ENCODE data around the gene TPRG1L. TPM values are rescaled to one million over a fixed set of nuclear protein-coding genes. Genes with fewer than 3 reads are reported as not detected.

TPRG1L gene
- polyA plus RNA-seq, 3 donors, result 41.0 to 45.6 (median 41.6) TPM

DNA sequence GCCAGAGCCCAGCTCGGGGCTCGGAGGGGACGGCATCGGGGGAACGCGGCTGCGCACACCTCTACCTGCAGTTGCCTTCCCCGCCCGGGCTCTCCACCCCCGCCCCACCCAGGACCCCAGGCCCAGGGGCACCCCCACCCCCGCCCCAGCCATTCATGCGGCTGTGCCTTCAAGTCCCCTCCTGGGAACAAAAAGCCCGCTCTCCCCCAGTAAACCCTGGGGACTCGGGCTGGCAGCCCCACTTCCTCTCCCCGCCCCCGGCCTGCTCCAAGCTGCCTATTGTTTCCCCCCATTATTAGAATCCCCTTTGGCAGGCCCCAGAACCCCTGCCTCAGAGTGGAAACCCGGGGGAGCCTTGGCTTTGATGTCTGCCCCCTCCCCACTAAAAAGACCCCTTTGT lies 31.5 kb upstream of the TPRG1L start:
- no peak for DNase-seq (ENCODE audit: low read depth in 3 of 3, low spot score in 2 of 3)

DNA sequence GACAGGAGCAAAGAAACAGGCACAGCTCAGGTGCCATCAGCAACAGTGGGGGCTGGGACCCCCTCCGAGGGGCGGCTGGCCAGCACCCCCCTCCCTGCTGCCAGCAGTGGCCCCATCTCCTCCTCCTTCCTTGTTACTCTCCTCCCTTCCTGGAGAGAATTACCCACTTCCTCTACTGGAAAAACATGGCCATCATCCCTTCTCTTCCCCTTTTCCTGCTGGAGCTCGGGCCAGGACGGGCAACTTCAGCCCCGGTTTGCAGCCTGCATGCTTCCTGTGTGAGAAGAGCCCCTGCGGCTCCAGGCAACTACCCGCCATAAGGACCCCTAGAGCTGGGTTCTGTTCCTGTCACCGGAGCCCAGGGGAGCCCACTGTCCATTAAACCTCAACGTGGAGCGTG lies 31.1 kb upstream of the TPRG1L start:
- no peak for DNase-seq (ENCODE audit: low read depth in 3 of 3, low spot score in 2 of 3)

DNA sequence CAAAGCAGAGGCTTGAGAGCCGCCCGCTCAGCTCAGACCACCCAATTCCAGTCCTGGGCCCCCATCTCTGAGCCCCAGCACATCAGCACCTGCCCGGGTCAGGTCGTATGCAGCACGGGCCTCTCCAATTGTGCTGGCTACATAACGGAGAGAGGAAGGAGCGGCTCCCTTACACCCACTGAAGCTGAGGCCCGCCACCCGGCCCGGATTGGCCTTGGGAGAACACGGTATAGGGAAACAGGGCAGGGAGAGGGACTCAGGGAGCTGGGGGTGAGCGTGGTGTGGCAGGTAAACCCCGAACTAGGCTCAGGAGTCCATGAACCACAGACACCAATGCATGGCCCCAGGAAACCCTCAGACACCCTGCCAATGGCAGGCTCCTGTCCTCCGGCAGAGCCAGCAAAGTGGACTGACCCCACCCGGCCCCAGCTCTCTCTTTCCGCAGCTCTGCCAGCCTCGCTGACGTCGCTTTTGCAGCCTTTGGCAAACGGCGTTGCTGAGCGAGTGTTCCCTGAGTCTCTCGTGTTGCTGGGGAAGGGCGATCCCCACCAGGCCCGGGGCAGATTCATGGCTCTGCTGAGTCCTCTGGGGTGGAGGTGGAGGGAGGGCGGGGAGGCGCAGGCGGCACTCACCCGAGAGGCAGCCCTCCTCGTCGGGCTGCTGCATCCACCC lies 30.0 kb upstream of the TPRG1L start:
- DNase-seq (ENCODE audit: low read depth in 3 of 3, low spot score in 2 of 3), result no peak

GRCh38 chr1:3595949-3596348 lies 28.9 kb upstream of the TPRG1L start:
- no peak for DNase-seq (ENCODE audit: low read depth in 3 of 3, low spot score in 2 of 3)

GRCh38 chr1:3596663-3597598 lies 27.9 kb upstream of the TPRG1L start:
- DNase-seq (ENCODE audit: low read depth in 3 of 3, low spot score in 2 of 3), result no peak

DNA sequence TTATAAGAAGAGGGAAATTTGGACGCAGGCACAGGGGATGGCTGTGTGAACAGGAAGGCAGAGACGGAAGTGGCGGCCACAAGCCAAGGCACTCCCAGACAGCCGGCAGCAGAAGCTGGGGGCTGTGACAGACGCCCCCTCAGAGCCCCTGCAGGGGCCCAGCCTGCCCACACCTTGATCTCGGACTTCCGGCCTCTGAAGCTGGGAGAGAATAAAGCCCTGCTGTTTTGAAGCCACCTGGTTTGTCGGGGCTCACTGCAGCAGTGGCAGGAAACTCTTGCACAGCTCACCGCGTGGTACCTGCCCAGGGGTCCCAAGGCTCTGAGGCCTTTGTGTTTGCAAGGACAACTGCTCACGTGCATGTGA lies 27.2 kb upstream of the TPRG1L start:
- DNase-seq (ENCODE audit: low read depth in 3 of 3, low spot score in 2 of 3), result no peak

DNA sequence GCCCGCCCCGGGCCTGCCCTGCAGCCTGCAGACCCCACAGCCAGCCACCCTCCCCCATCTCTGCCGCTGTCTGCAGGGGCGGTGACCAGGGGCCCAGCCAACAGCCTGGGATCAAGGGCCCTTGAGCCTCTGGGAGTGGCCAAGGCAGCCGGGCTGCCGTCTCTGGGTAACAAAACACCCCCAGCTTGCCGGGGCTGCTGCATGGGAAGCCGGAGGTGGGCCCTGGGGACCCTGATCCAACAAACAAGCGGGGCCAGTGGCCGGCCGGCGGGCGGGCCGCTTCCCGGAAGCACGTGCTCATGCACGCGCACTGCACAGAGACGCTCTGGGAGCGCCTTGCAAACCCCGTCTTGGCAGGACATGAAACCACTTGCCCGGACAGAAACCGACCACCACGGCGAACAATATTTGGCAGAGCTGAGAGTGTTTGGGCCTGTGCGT lies 26.7 kb upstream of the TPRG1L start:
- DNase-seq (ENCODE audit: low read depth in 3 of 3, low spot score in 2 of 3), result no peak

- no peak for DNase-seq (ENCODE audit: low read depth in 3 of 3, low spot score in 2 of 3)
Measured at GRCh38 chr1:3598522-3599285, 26.1 kb upstream of the TPRG1L start.

DNA sequence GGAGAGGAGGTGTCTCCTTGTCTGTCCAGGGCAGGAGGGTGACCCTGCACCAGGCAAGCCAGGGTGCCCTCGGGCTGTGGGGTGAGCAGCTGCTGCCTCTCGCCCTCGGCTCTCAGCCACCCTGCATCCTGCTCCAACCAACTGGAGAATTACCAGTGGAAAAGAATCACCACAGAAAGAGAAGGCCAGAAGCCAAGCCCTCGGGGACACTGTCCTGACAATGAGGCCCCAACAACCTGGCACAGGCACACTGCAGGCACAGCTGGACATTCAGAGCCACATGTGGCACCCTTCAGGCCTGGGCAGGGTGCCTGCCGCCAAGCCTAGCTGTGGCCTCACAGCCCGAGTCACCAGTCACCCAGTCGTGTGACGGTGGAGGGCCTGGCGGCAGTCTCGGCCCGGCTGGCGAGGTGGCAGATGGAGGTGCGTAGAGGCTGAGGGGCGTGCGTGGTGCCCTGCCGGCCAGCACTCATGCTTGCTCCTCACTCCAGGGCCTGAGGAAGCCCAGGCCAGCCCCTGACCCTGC lies 25.5 kb upstream of the TPRG1L start:
- no peak for DNase-seq (ENCODE audit: low read depth in 3 of 3, low spot score in 2 of 3)

DNA sequence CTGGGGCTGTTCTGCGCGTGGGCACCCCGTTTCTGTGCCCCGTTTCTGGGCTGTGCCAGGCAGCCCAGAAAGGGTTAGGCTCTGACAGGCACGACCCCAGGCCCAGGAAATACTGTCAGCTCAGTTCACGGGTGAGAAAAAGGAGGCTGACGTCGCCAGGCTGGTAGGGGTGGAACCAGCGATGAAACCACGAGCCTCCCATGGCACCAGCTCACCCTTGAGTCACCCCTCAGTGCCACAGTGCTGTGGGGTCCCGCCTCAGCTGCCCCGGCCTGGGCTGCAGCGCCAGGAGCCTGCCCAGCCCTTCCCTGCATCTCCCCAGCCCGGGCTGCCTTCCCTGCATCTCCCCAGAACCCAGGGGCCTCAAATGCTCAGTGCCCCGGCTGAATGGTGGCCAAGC lies 25.0 kb upstream of the TPRG1L start:
- no peak for DNase-seq (ENCODE audit: low read depth in 3 of 3, low spot score in 2 of 3)

DNA sequence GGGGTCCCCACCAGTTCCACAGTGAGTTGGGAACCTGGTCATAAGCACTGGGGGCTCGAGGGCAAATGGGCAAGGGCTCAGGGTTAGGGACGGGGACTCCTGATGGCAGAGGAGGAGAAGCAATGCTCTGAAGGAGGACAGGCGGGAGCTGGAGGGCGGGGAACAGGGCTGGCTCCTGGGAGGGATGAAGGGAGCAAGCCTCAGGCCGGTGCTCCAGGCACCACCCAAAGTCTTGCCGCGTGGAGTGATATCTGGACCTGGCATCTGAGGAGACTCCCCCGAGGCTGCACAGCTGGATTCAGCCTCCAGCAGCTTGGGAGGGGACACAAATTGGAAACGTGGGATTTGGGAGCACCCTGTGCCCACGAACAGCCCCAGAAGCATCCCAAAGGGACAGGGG lies 24.5 kb upstream of the TPRG1L start:
- no peak for DNase-seq (ENCODE audit: low read depth in 3 of 3, low spot score in 2 of 3)

DNA sequence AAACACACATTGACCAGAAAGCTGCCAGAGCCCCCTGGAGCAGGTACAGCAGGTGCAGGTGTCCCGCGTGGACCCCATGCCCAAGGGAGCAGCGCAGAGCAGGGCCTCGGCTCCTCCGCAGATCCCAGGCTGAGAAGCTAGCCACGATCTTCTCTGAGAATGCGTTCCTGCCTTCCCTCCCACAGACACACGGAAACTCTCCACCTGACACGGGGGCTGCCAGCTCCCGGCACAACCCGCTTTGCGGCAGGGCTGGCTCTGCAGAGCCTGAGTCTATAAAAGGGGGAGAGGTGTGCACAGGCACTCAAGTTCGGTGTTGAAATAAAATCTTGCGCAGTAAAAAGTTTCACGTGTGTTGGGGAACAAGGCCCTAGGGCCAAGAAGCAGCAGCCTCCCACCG lies 23.1 kb upstream of the TPRG1L start:
- no peak for DNase-seq (ENCODE audit: low read depth in 3 of 3, low spot score in 2 of 3)

GRCh38 chr1:3602375-3602774 lies 22.4 kb upstream of the TPRG1L start:
- DNase-seq (ENCODE audit: low read depth in 3 of 3, low spot score in 2 of 3), result no peak

- DNase-seq (ENCODE audit: low read depth in 3 of 3, low spot score in 2 of 3), result no peak
Measured at GRCh38 chr1:3603156-3603555, 21.7 kb upstream of the TPRG1L start.

GRCh38 chr1:3603571-3604467 lies 21.0 kb upstream of the TPRG1L start:
- no peak for DNase-seq (ENCODE audit: low read depth in 3 of 3, low spot score in 2 of 3)

DNA sequence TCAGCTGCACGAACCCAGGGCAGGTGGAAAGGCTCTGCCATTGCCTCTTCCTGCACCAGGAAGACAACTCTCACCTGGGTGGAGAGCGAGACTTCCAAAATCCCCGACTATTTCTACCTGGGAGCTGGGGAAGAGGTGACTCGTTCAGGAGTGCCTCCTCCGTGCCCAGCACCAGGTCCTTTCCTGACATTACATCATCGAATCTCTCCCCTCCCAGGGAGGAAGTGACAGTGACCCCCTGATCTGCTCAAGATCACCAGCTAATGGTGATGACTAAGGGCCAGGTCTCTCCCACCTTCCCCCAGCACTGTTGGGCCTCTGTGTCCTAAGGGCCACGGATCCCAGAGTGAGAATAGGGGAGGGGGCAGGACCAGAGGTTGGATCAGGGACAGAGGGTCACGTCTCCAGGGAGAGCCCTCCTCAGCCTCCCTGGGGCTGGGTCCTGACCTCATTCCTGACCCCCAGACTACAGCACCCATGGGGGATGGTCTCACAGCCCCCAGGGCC lies 20.3 kb upstream of the TPRG1L start:
- DNase-seq (ENCODE audit: low read depth in 3 of 3, low spot score in 2 of 3), result no peak

DNA sequence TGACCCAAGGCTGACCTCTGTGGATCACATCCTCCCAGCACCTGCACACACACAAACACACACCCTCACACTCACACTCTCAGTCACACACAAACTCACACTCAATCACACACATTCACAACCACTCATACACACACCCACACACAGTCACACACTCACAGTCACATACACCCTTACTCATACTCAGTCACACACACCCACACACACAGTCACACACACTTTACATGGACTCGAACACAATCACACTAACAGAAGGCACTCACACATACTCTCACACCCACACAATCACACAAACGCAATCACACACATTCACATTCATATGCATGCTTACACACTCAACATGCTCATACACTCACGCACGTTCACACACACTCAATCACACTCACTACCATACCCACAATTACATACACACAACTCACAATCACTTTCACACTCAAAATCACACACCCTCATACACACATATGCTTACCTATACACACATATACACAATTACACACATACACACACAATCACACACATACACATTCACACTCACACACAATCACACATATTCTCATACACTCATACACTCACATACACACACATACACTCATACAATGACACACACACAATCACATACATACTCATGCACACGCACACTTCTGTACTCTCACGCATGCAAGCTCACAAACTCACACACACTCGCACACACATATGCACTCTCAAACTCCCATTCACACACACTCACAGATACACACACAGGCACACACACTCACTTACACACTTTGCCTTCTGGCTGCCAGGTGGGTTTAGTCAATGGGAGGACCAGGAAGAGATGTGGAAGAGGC lies 19.6 kb upstream of the TPRG1L start:
- no peak for DNase-seq (ENCODE audit: low read depth in 3 of 3, low spot score in 2 of 3)

GRCh38 chr1:3606779-3607702 lies 17.8 kb upstream of the TPRG1L start:
- DNase-seq (ENCODE audit: low read depth in 3 of 3, low spot score in 2 of 3), result no peak
